ENCODE results near the gene FNDC3B.

The FNDC3B gene

DNA sequence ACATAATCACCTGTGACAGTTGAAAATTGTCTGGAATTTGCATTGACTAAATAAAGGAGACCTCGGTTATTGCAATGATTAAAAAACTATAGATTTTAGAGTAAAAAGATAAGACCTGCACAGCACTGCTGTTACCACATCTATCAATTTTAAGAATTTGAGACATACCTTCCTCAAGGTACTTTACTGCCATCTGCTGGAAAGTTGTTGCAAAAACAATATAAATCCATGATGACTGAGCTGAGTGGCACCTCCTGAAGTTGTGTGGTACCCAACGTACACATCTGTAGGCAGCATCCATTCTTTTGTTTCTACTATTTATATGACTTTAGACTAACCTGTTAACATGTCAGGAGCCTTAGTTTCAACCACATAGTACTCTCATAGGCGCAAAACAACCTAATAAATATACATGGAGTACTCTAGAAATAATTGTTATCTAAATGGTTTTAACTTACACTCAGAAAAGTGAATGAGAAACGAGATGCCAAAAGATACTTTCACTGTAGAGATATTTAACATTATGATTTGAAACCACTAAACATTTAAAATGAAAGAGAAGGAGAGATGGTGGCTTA is 302.2 kb downstream of the FNDC3B start:
- no peaks in the 10 kb centered on the region for H3K79me2 ChIP-seq (ENCODE audit: insufficient read depth, low read length)
- TF ChIP-seq EZH2phosphoT487 (conservative IDR thresholded peaks at IDR 0.05; ENCODE audit: low read length), result no peak
- TF ChIP-seq, protein P1, sequence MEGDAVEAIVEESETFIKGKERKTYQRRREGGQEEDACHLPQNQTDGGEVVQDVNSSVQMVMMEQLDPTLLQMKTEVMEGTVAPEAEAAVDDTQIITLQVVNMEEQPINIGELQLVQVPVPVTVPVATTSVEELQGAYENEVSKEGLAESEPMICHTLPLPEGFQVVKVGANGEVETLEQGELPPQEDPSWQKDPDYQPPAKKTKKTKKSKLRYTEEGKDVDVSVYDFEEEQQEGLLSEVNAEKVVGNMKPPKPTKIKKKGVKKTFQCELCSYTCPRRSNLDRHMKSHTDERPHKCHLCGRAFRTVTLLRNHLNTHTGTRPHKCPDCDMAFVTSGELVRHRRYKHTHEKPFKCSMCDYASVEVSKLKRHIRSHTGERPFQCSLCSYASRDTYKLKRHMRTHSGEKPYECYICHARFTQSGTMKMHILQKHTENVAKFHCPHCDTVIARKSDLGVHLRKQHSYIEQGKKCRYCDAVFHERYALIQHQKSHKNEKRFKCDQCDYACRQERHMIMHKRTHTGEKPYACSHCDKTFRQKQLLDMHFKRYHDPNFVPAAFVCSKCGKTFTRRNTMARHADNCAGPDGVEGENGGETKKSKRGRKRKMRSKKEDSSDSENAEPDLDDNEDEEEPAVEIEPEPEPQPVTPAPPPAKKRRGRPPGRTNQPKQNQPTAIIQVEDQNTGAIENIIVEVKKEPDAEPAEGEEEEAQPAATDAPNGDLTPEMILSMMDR (IDR thresholded peaks at IDR 0.05; ENCODE audit: insufficient read depth, low read length, poor library complexity, severe bottlenecking), result peak; percentile 29
- H4K20me1 ChIP-seq (ENCODE audit: low read depth, low read length), result no peaks in the 10 kb centered on the region
- no peaks in the 10 kb centered on the region for H3K9me3 ChIP-seq (ENCODE audit: insufficient read depth, low read length)
- no peak overlapping the region for H3K27ac ChIP-seq (ENCODE audit: low read depth, low read length)
- no peak overlapping the region for H3K4me2 ChIP-seq (ENCODE audit: low read depth, low read length, poor library complexity, severe bottlenecking)
- no peaks in the 10 kb centered on the region for H3K36me3 ChIP-seq (ENCODE audit: low read length)
- H3F3A ChIP-seq (ENCODE audit: insufficient read depth), result no peaks in the 10 kb centered on the region
- H3K9ac ChIP-seq (ENCODE audit: low read length), result no peak overlapping the region
- H2AFZ ChIP-seq (ENCODE audit: low read depth, low read length, severe bottlenecking), result no peak overlapping the region
- no peak overlapping the region for H3K4me3 ChIP-seq (ENCODE audit: insufficient read depth, low read length, poor library complexity, severe bottlenecking)
- H3K9me2 ChIP-seq (replicated peaks; ENCODE audit: insufficient read depth, low read length), result no peaks in the 10 kb centered on the region
- H3K27me3 ChIP-seq (ENCODE audit: low read length), result no peaks in the 10 kb centered on the region

DNA sequence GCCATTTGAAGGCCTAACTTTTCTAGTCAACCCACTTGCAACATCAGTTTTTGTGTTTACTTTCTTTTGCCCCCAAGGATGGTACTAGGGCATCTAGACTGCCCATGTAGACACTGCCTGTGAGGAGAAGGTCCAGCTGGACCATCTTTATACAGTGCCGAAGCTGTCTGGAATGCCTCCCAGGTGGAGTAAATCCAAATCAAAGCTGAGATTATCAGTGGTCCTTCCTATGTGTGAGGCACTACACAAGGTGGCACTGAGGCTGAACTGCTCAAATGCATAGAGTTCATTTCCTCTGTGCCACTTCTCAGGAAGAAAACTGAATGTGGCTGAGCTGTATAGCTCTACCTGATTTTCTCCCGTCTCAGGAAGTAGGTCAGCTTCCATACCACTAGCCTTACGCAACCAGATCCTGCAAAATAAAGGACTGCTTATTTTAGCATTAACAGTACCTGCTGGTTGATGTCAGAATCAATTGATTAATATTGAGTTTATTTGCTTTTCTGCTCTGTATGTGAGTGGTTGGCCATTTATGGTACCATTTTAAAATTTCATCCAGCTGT is 302.8 kb downstream of the FNDC3B start:
- Histone ChIP-seq H3K9me3 (ENCODE audit: insufficient read depth, low read length) (no peaks in the 10 kb centered on the region), H3K79me2 (ENCODE audit: insufficient read depth, low read length) (no peaks in the 10 kb centered on the region), H3K9me2 (replicated peaks; ENCODE audit: insufficient read depth, low read length) (no peaks in the 10 kb centered on the region), H3K9ac (ENCODE audit: low read length) (no peak overlapping the region), H3K4me3 (ENCODE audit: insufficient read depth, low read length, poor library complexity, severe bottlenecking) (no peak overlapping the region), H3K27me3 (ENCODE audit: low read length) (no peaks in the 10 kb centered on the region), H4K20me1 (ENCODE audit: low read depth, low read length) (no peaks in the 10 kb centered on the region), H3K27ac (ENCODE audit: low read depth, low read length) (no peak overlapping the region), H3F3A (ENCODE audit: insufficient read depth) (no peaks in the 10 kb centered on the region), H3K4me2 (ENCODE audit: low read depth, low read length, poor library complexity, severe bottlenecking) (no peak overlapping the region), H2AFZ (ENCODE audit: low read depth, low read length, severe bottlenecking) (no peak overlapping the region), H3K36me3 (ENCODE audit: low read length) (no peaks in the 10 kb centered on the region)
- no peak for TF ChIP-seq EZH2phosphoT487 (conservative IDR thresholded peaks at IDR 0.05; ENCODE audit: low read length)
- TF ChIP-seq, protein P1 (IDR thresholded peaks at IDR 0.05; ENCODE audit: insufficient read depth, low read length, poor library complexity, severe bottlenecking), result no peak

DNA sequence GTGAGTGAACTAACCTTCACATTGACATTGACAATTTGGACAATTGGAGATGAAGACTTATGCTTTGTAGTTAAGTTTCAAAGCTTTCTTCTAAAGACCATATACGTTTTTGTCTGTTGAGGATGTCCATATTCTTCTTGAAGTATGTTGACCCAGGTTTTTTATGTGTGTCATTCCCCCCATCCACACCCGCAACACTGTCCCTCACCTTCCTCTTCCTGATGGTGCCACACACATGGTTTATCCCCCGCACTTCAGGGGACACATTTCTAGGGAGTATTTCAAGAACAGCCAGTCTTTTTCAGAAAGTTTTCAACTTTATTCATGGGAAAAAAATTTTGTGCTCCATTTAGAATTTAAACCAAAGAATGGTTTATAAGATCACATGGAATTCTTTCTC is 303.7 kb downstream of the FNDC3B start:
- no peaks in the 10 kb centered on the region for H3K79me2 ChIP-seq (ENCODE audit: insufficient read depth, low read length)
- no peaks in the 10 kb centered on the region for H3K9me2 ChIP-seq (replicated peaks; ENCODE audit: insufficient read depth, low read length)
- H3K4me3 ChIP-seq (ENCODE audit: insufficient read depth, low read length, poor library complexity, severe bottlenecking), result no peak overlapping the region
- H3F3A ChIP-seq (ENCODE audit: insufficient read depth), result no peaks in the 10 kb centered on the region
- no peaks in the 10 kb centered on the region for H3K36me3 ChIP-seq (ENCODE audit: low read length)
- no peaks in the 10 kb centered on the region for H4K20me1 ChIP-seq (ENCODE audit: low read depth, low read length)
- no peak overlapping the region for H3K9ac ChIP-seq (ENCODE audit: low read length)
- no peak overlapping the region for H2AFZ ChIP-seq (ENCODE audit: low read depth, low read length, severe bottlenecking)
- no peaks in the 10 kb centered on the region for H3K9me3 ChIP-seq (ENCODE audit: insufficient read depth, low read length)
- TF ChIP-seq, protein P1 (IDR thresholded peaks at IDR 0.05; ENCODE audit: insufficient read depth, low read length, poor library complexity, severe bottlenecking), result no peak
- no peak for TF ChIP-seq EZH2phosphoT487 (conservative IDR thresholded peaks at IDR 0.05; ENCODE audit: low read length)
- H3K27me3 ChIP-seq (ENCODE audit: low read length), result no peaks in the 10 kb centered on the region
- no peak overlapping the region for H3K27ac ChIP-seq (ENCODE audit: low read depth, low read length)
- H3K4me2 ChIP-seq (ENCODE audit: low read depth, low read length, poor library complexity, severe bottlenecking), result no peak overlapping the region

Data from SU-DHL-6 (cell line).